GM12878 (cell line): Measurements from ENCODE around the gene C11orf65. TPM values are rescaled to one million over a fixed set of nuclear protein-coding genes. Genes with fewer than 3 reads are reported as not detected.

ENCODE experiments used
- ATAC-seq: fragments of 200-7000 bp; cut with Tn5 transposase; 3 replicates; pipeline ENCODE4 v1.9.1; 2020; ENCODE audit warnings: mild to moderate bottlenecking, moderate library complexity
- BruUV-seq: library from RNA; stranded (reverse); fragments of 400-500 nt; replicated peaks from 2 replicates; lab custom pipeline; 2021; lab: Mats Ljungman, UMichigan
- CTCF ChIA-PET: fragments of 300-600 bp; sonication (Branson Sonifier 250); formaldehyde crosslinking; extraction: SDS; loops from one replicate; lab custom pipeline; 2021; ENCODE audit warnings: inconsistent platforms; lab: Yijun Ruan, JAX
- POLR2A ChIA-PET: fragments of 350-600 bp; formaldehyde crosslinking; extraction: SDS; loops from one replicate; lab custom pipeline; 2021; ENCODE audit warnings: inconsistent platforms; lab: Charles Lee
- RAD21 ChIA-PET: fragments of 300-600 bp; sonication (Branson Sonifier 250); formaldehyde crosslinking; loops from one replicate; lab custom pipeline; 2023; ENCODE audit warnings: antibody characterized with exemption; ENCODE audit not compliant: unreplicated experiment; lab: Charles Lee
- SMC1A ChIA-PET: fragments of 300-600 bp; sonication (Branson Sonifier 250); formaldehyde crosslinking; loops from one replicate; lab custom pipeline; 2023; ENCODE audit not compliant: unreplicated experiment, uncharacterized antibody; lab: Charles Lee
- DNase-seq: peaks from one replicate; pipeline ENCODE4 v3.0.0-alpha.2; 2011; ENCODE audit warnings: low read depth, low spot score
- FAIRE-seq: peaks from 3 replicates; lab custom pipeline; 2011; peaks lifted over from hg19 to GRCh38; lab: Jason Lieb, UNC
- H2AFZ ChIP-seq: 2 replicates; pipeline ENCODE4 v1.6.0; 2011; ENCODE audit warnings: low read depth, low read length, control low read depth; ENCODE audit not compliant: control insufficient read depth
- H3K27ac ChIP-seq: 2 replicates; pipeline ENCODE4 v1.5.1; 2011; ENCODE audit warnings: control low read depth; ENCODE audit not compliant: control insufficient read depth, insufficient read depth
- H3K27me3 ChIP-seq, 2 experiments: replicated peaks in 1 of 2; 2 replicates each; pipeline versions ENCODE4 v1.6.0 to v1.6.1; 2011; ENCODE audit warnings: low read length in 1 of 2; ENCODE audit not compliant: control insufficient read depth in 2 of 2, insufficient read depth in 2 of 2
- H3K36me3 ChIP-seq, 2 experiments: 2 replicates each; pipeline ENCODE4 v1.5.1; 2011; ENCODE audit warnings: low read length in 1 of 2; ENCODE audit not compliant: control insufficient read depth in 2 of 2, insufficient read depth in 2 of 2
- H3K4me1 ChIP-seq: 2 replicates; pipeline ENCODE4 v1.6.1; 2011; ENCODE audit warnings: mild to moderate bottlenecking, low read length, moderate library complexity, mixed read lengths; ENCODE audit not compliant: control insufficient read depth, insufficient read depth
- H3K4me2 ChIP-seq: 2 replicates; pipeline ENCODE4 v1.6.0; 2011; ENCODE audit warnings: control low read depth; ENCODE audit not compliant: control insufficient read depth, insufficient read depth
- H3K4me3 ChIP-seq: fragments of 200-600 bp; sonication (generic); 2 replicates; pipeline ENCODE4 v1.5.1; 2016
- H3K79me2 ChIP-seq: 2 replicates; pipeline ENCODE4 v1.6.0; 2011; ENCODE audit warnings: low read length; ENCODE audit not compliant: control insufficient read depth, insufficient read depth
- H3K9ac ChIP-seq: 2 replicates; pipeline ENCODE4 v1.8.0; 2011; ENCODE audit warnings: low read length, control low read depth, mixed read lengths; ENCODE audit not compliant: control insufficient read depth, insufficient read depth
- H3K9me3 ChIP-seq: replicated peaks from 3 replicates; pipeline ENCODE4 v1.5.1; 2011; ENCODE audit warnings: mild to moderate bottlenecking, low read length; ENCODE audit not compliant: control insufficient read depth, insufficient read depth
- H4K20me1 ChIP-seq: 2 replicates; pipeline ENCODE4 v1.6.0; 2011; ENCODE audit not compliant: control insufficient read depth, insufficient read depth
- ASH2L ChIP-seq: fragments of 300-600, 200-600 bp; sonication (generic); IDR thresholded peaks from 2 replicates; pipeline ENCODE4 v1.6.1; 2017; ENCODE audit warnings: low read depth, mild to moderate bottlenecking, borderline replicate concordance
- BRCA1 ChIP-seq: IDR thresholded peaks from 2 replicates; pipeline ENCODE4 v1.6.1; 2011; ENCODE audit warnings: low read depth, low read length, improper control_type of control experiment
- ETV6 ChIP-seq, 2 experiments: fragments of 450-650 bp in 1 of 2; IDR thresholded peaks in 1 of 2; conservative IDR thresholded peaks in 1 of 2; 2 replicates each; pipeline ENCODE4 v1.6.1; 2014; ENCODE audit warnings: antibody characterized with exemption in 1 of 2, borderline replicate concordance in 1 of 2, low read depth in 1 of 2, mild to moderate bottlenecking in 1 of 2, moderate library complexity in 1 of 2
- GATAD2B ChIP-seq: fragments of 450-650 bp; conservative IDR thresholded peaks from 2 replicates; pipeline ENCODE4 v1.6.1; 2017; ENCODE audit warnings: low read depth, mild to moderate bottlenecking, moderate library complexity
- JUND ChIP-seq: IDR thresholded peaks from 2 replicates; pipeline ENCODE4 v1.6.1; 2012; ENCODE audit warnings: low read depth, mild to moderate bottlenecking, low read length, improper control_type of control experiment, moderate library complexity
- MTA2 ChIP-seq: fragments of 450-650 bp; IDR thresholded peaks from 2 replicates; pipeline ENCODE4 v1.6.1; 2016; ENCODE audit warnings: low read depth, mild to moderate bottlenecking, moderate library complexity
- MYC ChIP-seq: IDR thresholded peaks from 2 replicates; pipeline ENCODE4 v1.6.1; 2011; ENCODE audit warnings: mild to moderate bottlenecking, low read length, moderate library complexity, inconsistent platforms; ENCODE audit not compliant: insufficient read depth, insufficient replicate concordance, insufficient read length, severe bottlenecking
- SMARCA5 ChIP-seq: fragments of 450-650 bp; IDR thresholded peaks from 2 replicates; pipeline ENCODE4 v1.6.1; 2017; ENCODE audit warnings: mild to moderate bottlenecking
- SP1 ChIP-seq: IDR thresholded peaks from one replicate; pipeline ENCODE4 v1.6.1; 2011; ENCODE audit warnings: low read depth, low read length
- TBL1XR1 ChIP-seq: IDR thresholded peaks from 2 replicates; pipeline ENCODE4 v1.6.1; 2012; ENCODE audit warnings: low read depth, low read length, improper control_type of control experiment
- WRNIP1 ChIP-seq: IDR thresholded peaks from 2 replicates; pipeline ENCODE4 v1.6.1; 2011; ENCODE audit warnings: low read depth, low read length, improper control_type of control experiment, borderline replicate concordance
- ZNF274 ChIP-seq: IDR thresholded peaks from one replicate; pipeline ENCODE4 v1.8.0; 2011; ENCODE audit not compliant: insufficient read length, insufficient read depth
- WGBS: methylation state at CpG from one replicate; pipeline ENCODE4 v1.1.6; 2016; ENCODE audit warnings: low lambda C conversion rate; ENCODE audit not compliant: insufficient replicate concordance, insufficient coverage; ENCODE audit errors: missing lambda C conversion rate; 5-methylcytosine and 5-hydroxymethylcytosine counted together
- in situ Hi-C: fragments of 300-500 bp; cut with MboI; formaldehyde crosslinking; loops from 9 replicates; pipeline ENCODE4 v1.14.3; 2018; ENCODE audit warnings: mixed read lengths
- intact Hi-C: fragments of 100-400 bp; cut with micrococcal nuclease; formaldehyde crosslinking; loops from one replicate; pipeline ENCODE4 v1.14.2; 2022; ENCODE audit not compliant: unreplicated experiment
- polyA plus RNA-seq, 11 experiments: library from polyadenylated mRNA; depleted of rRNA in 4 of 11; unstranded in 6 of 11; stranded (reverse) in 5 of 11; fragments of >200 nt; fragmentation: Nextera tagmentation in 4 of 11; fragmentation: Illumina TruSeq in 1 of 11; extraction: Ambion mirVana in 4 of 11; extraction: Trizol in 1 of 11; gene quantifications; 1 replicate in 1 of 11; 2 replicates in 10 of 11; pipeline versions ENCODE4 v1.2.1 to v1.2.3, GENCODE V29; 2011 to 2016; ENCODE audit warnings: inconsistent platforms in 2 of 11, missing spikeins in 2 of 11, low read depth in 1 of 11
- total RNA-seq, 4 experiments: library from RNA; depleted of rRNA in 3 of 4; stranded (reverse); fragments of >200 nt in 3 of 4; fragmentation: Illumina TruSeq in 1 of 4; extraction: Trizol in 1 of 4; gene quantifications; 2 replicates each; pipeline versions ENCODE4 v1.2.1 to v1.2.3, GENCODE V29; 2013 to 2021
- TF ChIP-seq, protein P1 (sequence below): IDR thresholded peaks from 2 replicates; pipeline ENCODE4 v1.6.1; 2012; ENCODE audit warnings: low read depth, low read length, improper control_type of control experiment

The C11orf65 gene
- total and polyA plus RNA-seq, 10 of the 15 experiments (the other 5 are each of a cell fraction or from before 2014, with no cell fraction given), result 0.71 to 2.0 (median 1.2) TPM

DNA sequence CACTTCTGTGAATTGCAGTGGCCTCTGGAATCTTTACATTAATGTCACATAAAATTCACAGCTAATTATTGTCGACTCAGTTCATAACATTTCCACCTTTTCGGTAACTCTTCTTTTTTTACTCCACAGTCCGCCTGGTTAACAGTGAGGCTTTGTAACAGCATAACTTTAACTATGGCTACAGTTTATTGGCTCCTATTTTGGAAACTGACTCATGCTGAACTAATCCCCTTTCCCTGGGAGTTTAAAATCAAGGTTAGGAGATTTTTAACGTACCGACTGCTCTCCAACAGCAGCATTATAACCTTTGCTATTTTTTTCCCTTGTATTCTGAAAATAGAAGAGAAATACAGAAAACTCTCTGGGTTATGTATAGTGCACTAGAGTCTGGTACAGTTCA lies 34.1 kb upstream of the C11orf65 start:
- ChIA-PET CTCF (interaction anchor here (1.2 kb wide), 1 partner anchor 135 kb away, joined by 5 read pairs; no protein-coding TSS in a partner anchor), SMC1A (interaction anchor here (0.8 kb wide), 1 partner anchor 30 kb away, joined by 3 read pairs; no protein-coding TSS in a partner anchor), RAD21 (no interaction called here), POLR2A (no interaction called here)
- Histone ChIP-seq H3K36me3 (no peaks in the 10 kb centered on the region), H4K20me1 (no peaks in the 10 kb centered on the region), H3K79me2 (peaks cover 8% of the 10 kb centered on the region), H2AFZ (no peak overlapping the region), H3K27ac (no peak overlapping the region), H3K9ac (no peak overlapping the region), H3K4me2 (no peak overlapping the region), H3K9me3 (no peaks in the 10 kb centered on the region), H3K4me1 (no peaks in the 10 kb centered on the region), H3K27me3 (no peaks in the 10 kb centered on the region), H3K4me3 (no peak overlapping the region)
- WGBS, result 94% methylated on average over 5 of the region's 5 CpGs
- in situ Hi-C loops, result no loop called here
- FAIRE-seq (no peak), DNase-seq (no peak), ATAC-seq (no peak)
- no TSS peak for BruUV-seq
- intact Hi-C loops, result no loop called here
- TF ChIP-seq BRCA1 (no peak), JUND (no peak), ASH2L (no peak), SMARCA5 (no peak), ETV6 (conservative IDR thresholded peaks at IDR 0.05 in 1 of 2, IDR thresholded peaks at IDR 0.05 in 1 of 2; ENCODE audit: borderline replicate concordance in 1 of 2, low read depth in 1 of 2) (no peak), GATAD2B (no peak), TBL1XR1 (no peak), MYC (no peak), MTA2 (no peak), WRNIP1 (no peak), SP1 (no peak), ZNF274 (no peak)
- TF ChIP-seq, protein P1, sequence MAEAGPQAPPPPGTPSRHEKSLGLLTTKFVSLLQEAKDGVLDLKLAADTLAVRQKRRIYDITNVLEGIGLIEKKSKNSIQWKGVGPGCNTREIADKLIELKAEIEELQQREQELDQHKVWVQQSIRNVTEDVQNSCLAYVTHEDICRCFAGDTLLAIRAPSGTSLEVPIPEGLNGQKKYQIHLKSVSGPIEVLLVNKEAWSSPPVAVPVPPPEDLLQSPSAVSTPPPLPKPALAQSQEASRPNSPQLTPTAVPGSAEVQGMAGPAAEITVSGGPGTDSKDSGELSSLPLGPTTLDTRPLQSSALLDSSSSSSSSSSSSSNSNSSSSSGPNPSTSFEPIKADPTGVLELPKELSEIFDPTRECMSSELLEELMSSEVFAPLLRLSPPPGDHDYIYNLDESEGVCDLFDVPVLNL, result no peak
